ENCODE measurements around the gene CST6. TPM values are rescaled to one million over a fixed set of nuclear protein-coding genes. Genes with fewer than 3 reads are reported as not detected.

The CST6 gene
- total and polyA plus RNA-seq, 10 donors: 0.76 to 1.4 (median 0.93) TPM; not detected in 7

DNA sequence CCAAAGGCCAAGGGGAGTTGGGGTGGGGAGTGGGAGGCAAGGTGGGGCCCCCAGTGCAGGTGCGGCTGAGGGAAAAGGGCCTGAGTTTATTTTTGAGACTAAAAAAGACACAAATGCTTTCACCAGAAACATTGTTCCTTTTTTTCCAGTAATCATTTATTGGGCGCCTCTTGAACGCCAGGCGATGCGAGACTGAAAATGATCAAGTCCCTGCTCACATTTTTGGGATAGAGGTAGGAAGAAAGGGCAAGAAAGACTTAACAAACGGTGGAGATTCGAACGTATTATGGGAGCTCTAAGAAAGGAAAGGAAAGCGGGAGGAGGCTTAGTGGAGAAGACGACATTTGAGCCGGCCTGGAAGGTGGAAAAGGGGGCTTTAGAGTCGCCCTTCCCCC lies 39.6 kb downstream of the CST6 start:
- peaks cover 20 to 62% (median 40%) of the 10 kb centered on the region in 6 donors for H3K4me1 ChIP-seq
- H3K9me3 ChIP-seq: no peaks in the 10 kb centered on the region
- intact Hi-C loops (cut with DNase I; ENCODE audit: low total_unique reads): no loop called here
- 28 to 34% (median 32%) methylated on average over 12 of the region's 12 CpGs for WGBS, 5 donors
- peak; percentile 71 for DNase-seq
- H3K27ac ChIP-seq: peak overlapping the region; percentile 72 to 93 (median 90)
- peak overlapping the region; percentile 92 to 100 (median 100) for H3K4me3 ChIP-seq
- TF ChIP-seq POLR2AphosphoS5 (IDR thresholded peaks at IDR 0.05) (no peak), POLR2A (IDR thresholded peaks at IDR 0.05) (no peak)
- TF ChIP-seq, protein P1, sequence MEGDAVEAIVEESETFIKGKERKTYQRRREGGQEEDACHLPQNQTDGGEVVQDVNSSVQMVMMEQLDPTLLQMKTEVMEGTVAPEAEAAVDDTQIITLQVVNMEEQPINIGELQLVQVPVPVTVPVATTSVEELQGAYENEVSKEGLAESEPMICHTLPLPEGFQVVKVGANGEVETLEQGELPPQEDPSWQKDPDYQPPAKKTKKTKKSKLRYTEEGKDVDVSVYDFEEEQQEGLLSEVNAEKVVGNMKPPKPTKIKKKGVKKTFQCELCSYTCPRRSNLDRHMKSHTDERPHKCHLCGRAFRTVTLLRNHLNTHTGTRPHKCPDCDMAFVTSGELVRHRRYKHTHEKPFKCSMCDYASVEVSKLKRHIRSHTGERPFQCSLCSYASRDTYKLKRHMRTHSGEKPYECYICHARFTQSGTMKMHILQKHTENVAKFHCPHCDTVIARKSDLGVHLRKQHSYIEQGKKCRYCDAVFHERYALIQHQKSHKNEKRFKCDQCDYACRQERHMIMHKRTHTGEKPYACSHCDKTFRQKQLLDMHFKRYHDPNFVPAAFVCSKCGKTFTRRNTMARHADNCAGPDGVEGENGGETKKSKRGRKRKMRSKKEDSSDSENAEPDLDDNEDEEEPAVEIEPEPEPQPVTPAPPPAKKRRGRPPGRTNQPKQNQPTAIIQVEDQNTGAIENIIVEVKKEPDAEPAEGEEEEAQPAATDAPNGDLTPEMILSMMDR (IDR thresholded peaks at IDR 0.05 in 8 of 11, conservative IDR thresholded peaks at IDR 0.05 in 3 of 11): no peak
- peaks cover 7 to 34% (median 27%) of the 10 kb centered on the region in 6 donors for H3K36me3 ChIP-seq
- peaks cover 0 to 27% (median 10%) of the 10 kb centered on the region in 7 donors for H3K27me3 ChIP-seq (replicated peaks in 1 of 7)

DNA sequence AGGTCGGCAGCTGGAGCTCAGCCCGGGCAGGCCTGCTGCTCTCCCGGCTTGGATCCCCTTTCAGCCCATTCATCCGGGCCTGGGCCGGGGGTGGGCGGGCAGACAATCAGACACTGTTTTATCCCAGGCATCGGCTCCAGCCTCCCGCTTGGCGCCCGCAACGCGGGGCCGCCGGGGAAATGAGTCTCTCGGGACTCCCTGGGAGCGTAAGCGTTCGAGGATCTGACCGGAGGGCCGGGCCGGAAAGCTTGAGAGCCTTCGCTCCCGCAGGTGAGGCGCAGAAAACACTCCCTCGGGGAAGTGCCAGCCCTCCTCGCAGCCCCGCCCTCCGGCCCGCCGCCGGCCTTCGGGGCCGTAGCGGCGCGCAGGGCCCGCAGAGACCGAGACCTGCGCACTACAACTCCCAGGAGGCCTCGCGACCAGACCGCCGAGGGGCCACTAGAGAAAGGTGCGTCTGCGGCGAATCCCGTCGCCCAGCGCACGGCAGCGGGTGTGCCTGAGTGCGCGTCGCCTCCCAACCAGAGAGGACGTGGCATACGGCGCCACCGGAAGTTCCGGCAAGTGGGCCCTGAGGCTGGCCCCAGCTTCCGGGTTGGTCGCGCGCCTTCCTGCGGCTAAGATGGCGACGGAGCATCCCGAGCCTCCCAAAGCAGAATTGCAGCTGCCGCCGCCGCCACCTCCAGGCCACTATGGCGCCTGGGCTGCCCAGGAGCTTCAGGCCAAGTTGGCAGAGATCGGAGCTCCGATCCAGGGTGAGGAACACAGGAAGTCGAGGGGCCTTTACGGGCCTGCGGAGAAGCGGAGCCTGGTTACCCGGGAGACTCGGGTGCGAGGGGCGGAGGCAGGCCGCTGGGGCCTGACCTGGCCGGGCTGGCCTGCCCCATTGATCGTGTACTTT lies 40.2 kb downstream of the CST6 start, which contains the start of gene SF3B2:
TSS of gene SF3B2 (plus strand) at position 599 of the 898 bp plus-strand sequence. CDS start at position 620, 21 bp downstream.
- intact Hi-C loops (cut with DNase I; ENCODE audit: low total_unique reads): no loop called here

DNA sequence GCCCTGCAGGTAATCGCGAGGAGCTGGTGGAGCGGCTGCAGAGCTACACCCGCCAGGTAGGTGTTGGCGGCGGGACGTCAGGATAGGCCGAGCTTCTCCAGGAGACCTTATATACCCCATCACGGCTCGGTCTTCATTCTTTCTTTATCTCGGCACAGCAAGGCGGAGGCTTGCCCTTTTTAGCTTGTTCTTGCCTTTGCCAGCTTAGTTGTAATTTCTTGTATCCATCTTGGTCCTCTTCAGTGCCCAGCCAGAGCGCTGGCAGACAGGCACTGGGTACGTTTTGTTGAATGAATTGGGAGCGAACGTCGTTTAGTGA lies 40.8 kb downstream of the CST6 start:
- no peak for DNase-seq
- TF ChIP-seq POLR2AphosphoS5 (IDR thresholded peaks at IDR 0.05) (no peak), POLR2A (IDR thresholded peaks at IDR 0.05) (no peak)
- TF ChIP-seq, protein P1 (IDR thresholded peaks at IDR 0.05 in 8 of 11, conservative IDR thresholded peaks at IDR 0.05 in 3 of 11): no peak
- Histone ChIP-seq H3K27me3 (replicated peaks in 1 of 7) (peaks cover 0 to 20% (median 10%) of the 10 kb centered on the region in 7 donors), H3K36me3 (peaks cover 11 to 47% (median 39%) of the 10 kb centered on the region in 6 donors), H3K4me3 (peak overlapping the region; percentile 92 to 100 (median 100)), H3K9me3 (no peaks in the 10 kb centered on the region), H3K27ac (peak overlapping the region; percentile 72 to 93 (median 90)), H3K4me1 (peaks cover 20 to 62% (median 40%) of the 10 kb centered on the region in 6 donors)
- intact Hi-C loops (cut with DNase I; ENCODE audit: low total_unique reads): no loop called here
- 1 to 3% (median 2%) methylated on average over 15 to 17 of the region's 17 CpGs for WGBS, 5 donors

More for the DNA sequence above, 40.2 kb downstream of the CST6 start, which contains the start of gene SF3B2:
- Histone ChIP-seq H3K4me3 (peak within 1 kb of the TSS; percentile 92 to 100 (median 100)), H3K36me3 (peaks cover 11 to 41% (median 33%) of the 10 kb centered on the region in 6 donors), H3K27me3 (replicated peaks in 1 of 7) (peaks cover 0 to 26% (median 10%) of the 10 kb centered on the region in 7 donors), H3K27ac (peak within 1 kb of the TSS; percentile 72 to 93 (median 90)), H3K9me3 (no peaks in the 10 kb centered on the region), H3K4me1 (peaks cover 20 to 62% (median 40%) of the 10 kb centered on the region in 6 donors)
- WGBS, 5 donors: 0 to 1% (median 0%) methylated on average over 31 to 84 of the region's 84 CpGs
- TF ChIP-seq, protein P1 (IDR thresholded peaks at IDR 0.05 in 8 of 11, conservative IDR thresholded peaks at IDR 0.05 in 3 of 11): peak in 4 of 11 experiments; percentile 1 to 52 (median 41)
- TF ChIP-seq POLR2A (IDR thresholded peaks at IDR 0.05) (peak; percentile 9 to 45 (median 44)), POLR2AphosphoS5 (IDR thresholded peaks at IDR 0.05) (peak; percentile 95 to 99 (median 95))
- DNase-seq: peak; percentile 100

DNA sequence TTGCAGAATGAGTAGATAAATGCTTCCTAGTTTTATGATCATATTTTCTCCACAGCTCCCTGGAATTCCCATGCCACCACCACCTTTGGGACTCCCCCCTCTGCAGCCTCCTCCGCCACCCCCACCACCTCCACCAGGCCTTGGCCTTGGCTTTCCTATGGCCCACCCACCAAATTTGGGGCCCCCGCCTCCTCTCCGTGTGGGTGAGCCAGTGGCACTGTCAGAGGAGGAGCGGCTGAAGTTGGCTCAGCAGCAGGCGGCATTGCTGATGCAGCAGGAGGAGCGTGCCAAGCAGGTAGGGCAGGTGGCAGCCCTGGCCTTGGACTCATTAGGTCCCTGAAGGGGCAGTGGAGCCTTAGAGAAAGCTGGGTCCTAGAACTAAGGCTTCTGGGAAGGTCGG lies 43.2 kb downstream of the CST6 start:
- WGBS, 5 donors: 95 to 99% (median 96%) methylated on average over 6 to 7 of the region's 7 CpGs
- Histone ChIP-seq H3K9me3 (no peaks in the 10 kb centered on the region), H3K4me1 (peaks cover 20 to 52% (median 34%) of the 10 kb centered on the region in 6 donors), H3K27ac (no peak overlapping the region), H3K36me3 (peaks cover 19 to 71% (median 63%) of the 10 kb centered on the region in 6 donors), H3K27me3 (replicated peaks in 1 of 7) (no peaks in the 10 kb centered on the region), H3K4me3 (no peak overlapping the region)
- TF ChIP-seq POLR2AphosphoS5 (IDR thresholded peaks at IDR 0.05) (no peak), POLR2A (IDR thresholded peaks at IDR 0.05) (no peak)
- TF ChIP-seq, protein P1 (IDR thresholded peaks at IDR 0.05 in 8 of 11, conservative IDR thresholded peaks at IDR 0.05 in 3 of 11): no peak
- peak; percentile 75 for DNase-seq
- intact Hi-C loops (cut with DNase I; ENCODE audit: low total_unique reads): no loop called here

All from spleen (tissue), 11 donors.